NB4 (cell line): Measurements from ENCODE around the gene STAU1.
"Not testable (repeated sequence)": the region's sequence is repeated elsewhere in the genome, so short reads cannot be mapped to it uniquely, and the experiment has no call there.

Source experiments
- DNase-seq: peaks from one replicate; pipeline ENCODE4 v3.0.0; 2010; ENCODE audit warnings: low read depth
- H3K4me3 ChIP-seq: one replicate; pipeline ENCODE4 v1.5.1; 2011; ENCODE audit warnings: mild to moderate bottlenecking, low read depth, low read length, moderate library complexity
- CTCF ChIP-seq: IDR thresholded peaks from one replicate; pipeline ENCODE4 v1.5.1; 2012; ENCODE audit warnings: low read depth, low read length
- MAX ChIP-seq: IDR thresholded peaks from 2 replicates; pipeline ENCODE4 v1.6.1; 2011; ENCODE audit warnings: low read depth, low read length
- MYC ChIP-seq: IDR thresholded peaks from 2 replicates; pipeline ENCODE4 v1.6.1; 2011; ENCODE audit warnings: low read depth, low read length
- POLR2A ChIP-seq: IDR thresholded peaks from 2 replicates; pipeline ENCODE4 v1.6.1; 2011; ENCODE audit warnings: mild to moderate bottlenecking; ENCODE audit not compliant: insufficient read length; ENCODE audit errors: extremely low read depth

Gene STAU1

GRCh38 chr20:49103019-49103418 is 85.1 kb downstream of the STAU1 start:
- TF ChIP-seq MAX = no peak
- no peak overlapping the region for H3K4me3 ChIP-seq
- no peak for DNase-seq

DNA sequence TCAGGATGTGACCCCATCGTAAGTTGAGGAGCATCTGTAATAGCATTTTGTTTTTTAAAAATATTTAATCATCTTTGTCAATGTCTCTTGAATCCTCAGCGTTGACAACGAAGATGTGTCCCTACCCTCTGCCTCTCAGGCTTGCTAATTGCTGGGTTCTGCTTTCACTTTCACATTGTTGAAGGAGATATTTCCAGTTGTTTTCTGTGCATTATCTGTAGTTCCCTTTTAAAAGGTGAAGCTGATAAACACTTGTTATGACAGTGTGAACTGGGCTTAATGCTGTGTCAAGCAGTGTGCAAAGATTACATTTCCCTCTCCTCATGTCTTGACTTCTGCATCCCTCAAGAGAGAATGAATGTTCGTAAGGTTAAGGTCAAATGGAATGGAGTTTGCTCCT is 87.2 kb downstream of the STAU1 start:
- TF ChIP-seq POLR2A = no peak
- TF ChIP-seq MYC = no peak
- TF ChIP-seq CTCF = no peak
- no peak for TF ChIP-seq MAX
- DNase-seq = no peak
- H3K4me3 ChIP-seq = no peak overlapping the region

- H3K4me3 ChIP-seq, DNase-seq: not testable (repeated sequence)
Observed at GRCh38 chr20:49100292-49100691, 87.8 kb downstream of the STAU1 start.

DNA sequence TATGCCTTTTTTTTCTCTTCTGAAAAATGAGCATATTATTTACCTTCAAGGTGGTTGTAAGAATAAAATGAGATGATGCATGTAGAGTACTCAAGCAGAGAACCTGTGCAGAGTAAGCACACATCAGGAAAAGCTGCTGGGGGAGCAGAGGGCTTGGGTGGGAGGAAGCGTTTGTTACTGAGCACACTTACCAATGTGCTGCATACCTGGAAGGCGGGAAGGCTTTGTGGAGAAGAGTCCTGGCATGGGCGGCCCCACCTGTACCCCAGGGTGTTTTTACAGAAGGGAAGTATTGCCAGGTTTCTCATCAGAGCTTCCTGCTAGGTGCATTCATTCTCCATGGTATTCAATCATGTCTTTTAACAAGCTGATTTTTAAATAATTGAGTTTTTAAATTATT is 89.1 kb downstream of the STAU1 start:
- DNase-seq = no peak
- TF ChIP-seq MAX (no peak), CTCF (no peak), POLR2A (no peak), MYC (no peak)
- no peak overlapping the region for H3K4me3 ChIP-seq

DNA sequence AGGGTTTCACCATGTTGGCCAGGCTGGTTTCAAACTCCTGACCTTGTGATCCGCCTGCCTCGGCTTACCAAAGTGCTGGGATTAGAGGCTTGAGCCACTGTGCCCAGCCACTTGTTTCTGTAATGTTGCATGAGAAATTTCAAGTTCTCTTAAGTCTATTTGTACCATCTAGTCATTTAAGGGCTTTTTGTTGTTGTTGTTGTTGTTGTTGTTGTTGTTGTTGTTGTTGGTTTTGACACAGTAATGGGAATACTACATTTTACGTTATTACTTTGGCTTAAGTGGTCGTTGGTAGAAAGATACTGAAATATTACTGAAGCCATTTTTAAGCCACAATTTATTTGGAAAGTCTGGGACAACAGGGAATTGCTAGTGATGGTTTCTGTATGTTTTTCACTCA is 90.0 kb downstream of the STAU1 start:
- no peak overlapping the region for H3K4me3 ChIP-seq
- TF ChIP-seq MYC = no peak
- TF ChIP-seq POLR2A = no peak
- no peak for TF ChIP-seq MAX
- no peak for TF ChIP-seq CTCF
- no peak for DNase-seq

GRCh38 chr20:49097159-49097558 is 91.0 kb downstream of the STAU1 start:
- no peak for DNase-seq
- TF ChIP-seq CTCF = no peak
- no peak for TF ChIP-seq MYC
- TF ChIP-seq MAX = no peak
- TF ChIP-seq POLR2A = no peak
- H3K4me3 ChIP-seq = no peak overlapping the region

DNA sequence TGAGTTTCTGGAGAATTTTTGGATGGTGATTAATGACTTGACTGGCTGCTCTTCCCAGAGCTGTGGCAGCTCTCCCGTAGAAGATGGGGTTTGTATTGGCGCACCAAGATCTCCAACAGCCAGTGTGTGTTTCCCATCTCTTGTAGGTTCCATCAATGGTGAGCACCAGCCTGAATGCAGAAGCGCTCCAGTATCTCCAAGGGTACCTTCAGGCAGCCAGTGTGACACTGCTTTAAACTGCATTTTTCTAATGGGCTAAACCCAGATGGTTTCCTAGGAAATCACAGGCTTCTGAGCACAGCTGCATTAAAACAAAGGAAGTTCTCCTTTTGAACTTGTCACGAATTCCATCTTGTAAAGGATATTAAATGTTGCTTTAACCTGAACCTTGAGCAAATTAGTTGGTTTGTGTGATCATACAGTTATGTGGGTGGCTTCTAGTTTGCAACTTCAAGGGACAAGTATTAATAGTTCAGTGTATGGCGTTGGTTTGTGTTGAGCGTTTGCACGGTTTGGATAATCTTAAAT is 91.9 kb downstream of the STAU1 start:
- no peak for TF ChIP-seq MYC
- TF ChIP-seq MAX = no peak
- TF ChIP-seq CTCF = no peak
- no peak for TF ChIP-seq POLR2A
- DNase-seq = no peak
- no peak overlapping the region for H3K4me3 ChIP-seq
